NCI-H82 treated with DMSO at 0.1 percent for 48 hours (cell line): ENCODE measurements around the gene CA14.
"Not testable (repeated sequence)": the region's sequence is repeated elsewhere in the genome, so short reads cannot be mapped to it uniquely, and the experiment has no call there.

Source experiments
- DNase-seq: peaks from one replicate; lab custom pipeline; 2025; ENCODE audit not compliant: unreplicated experiment; lab: John Stamatoyannopoulos, UW

CA14 gene

DNA sequence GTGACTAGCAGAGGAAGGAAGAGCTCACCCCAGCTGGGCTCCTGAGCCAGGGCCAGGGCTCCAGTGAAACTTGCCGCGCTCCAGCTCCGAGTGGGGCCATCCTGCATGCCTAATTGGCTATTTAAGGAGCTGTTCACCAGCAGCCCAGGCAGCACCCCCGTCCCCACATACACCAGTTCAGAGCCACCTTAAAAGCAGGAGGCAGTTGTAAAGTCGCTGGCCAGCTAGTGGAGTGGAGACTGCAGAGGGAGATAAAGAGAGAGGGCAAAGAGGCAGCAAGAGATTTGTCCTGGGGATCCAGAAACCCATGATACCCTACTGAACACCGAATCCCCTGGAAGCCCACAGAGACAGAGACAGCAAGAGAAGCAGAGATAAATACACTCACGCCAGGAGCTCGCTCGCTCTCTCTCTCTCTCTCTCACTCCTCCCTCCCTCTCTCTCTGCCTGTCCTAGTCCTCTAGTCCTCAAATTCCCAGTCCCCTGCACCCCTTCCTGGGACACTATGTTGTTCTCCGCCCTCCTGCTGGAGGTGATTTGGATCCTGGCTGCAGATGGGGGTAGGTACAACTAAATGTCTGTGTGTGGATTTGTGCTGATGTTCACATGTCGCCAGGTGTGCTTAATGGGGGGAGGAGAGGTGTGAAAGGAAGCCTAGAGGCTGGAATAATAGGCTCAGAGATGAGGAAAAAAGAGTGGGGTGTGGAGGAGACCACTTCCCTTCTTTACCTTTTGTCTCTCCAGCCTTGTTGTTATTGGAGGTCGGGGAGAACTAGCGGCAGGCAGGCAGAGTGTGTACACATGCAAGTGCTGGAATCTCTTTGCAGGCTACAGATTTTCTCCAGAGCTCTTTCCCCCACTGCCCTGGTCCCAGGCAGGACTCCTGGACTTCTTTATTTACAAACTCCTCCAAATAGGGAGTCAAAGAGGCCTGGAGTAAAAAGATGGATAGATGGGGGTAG is at the start of gene CA14:
TSS of gene CA14 (plus strand) at position 151 of the 962 bp plus-strand sequence. CDS start at position 506, 355 bp downstream.
- DNase-seq = no peak

DNA sequence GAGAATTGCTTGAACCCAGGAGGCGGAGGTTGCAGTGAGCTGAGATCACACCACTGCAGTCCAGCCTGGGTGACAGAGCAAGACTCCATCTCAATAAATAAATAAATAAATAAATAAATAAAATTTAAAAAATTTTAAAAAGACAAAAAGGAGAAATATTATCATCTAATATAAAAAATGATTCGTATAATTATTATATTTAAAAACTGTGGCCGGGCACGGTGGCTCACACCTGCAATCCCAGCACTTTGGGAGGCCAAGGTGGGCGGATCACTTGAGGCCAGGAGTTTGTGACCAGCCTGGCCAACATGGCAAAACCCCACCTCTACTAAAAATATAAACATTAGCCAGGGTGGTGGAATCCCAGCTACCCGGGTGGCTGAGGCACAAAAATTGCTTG is 49.1 kb upstream of the CA14 start:
- DNase-seq = not testable (repeated sequence)

GRCh38 chr1:150210091-150210490 is 47.5 kb upstream of the CA14 start:
- no peak for DNase-seq

DNA sequence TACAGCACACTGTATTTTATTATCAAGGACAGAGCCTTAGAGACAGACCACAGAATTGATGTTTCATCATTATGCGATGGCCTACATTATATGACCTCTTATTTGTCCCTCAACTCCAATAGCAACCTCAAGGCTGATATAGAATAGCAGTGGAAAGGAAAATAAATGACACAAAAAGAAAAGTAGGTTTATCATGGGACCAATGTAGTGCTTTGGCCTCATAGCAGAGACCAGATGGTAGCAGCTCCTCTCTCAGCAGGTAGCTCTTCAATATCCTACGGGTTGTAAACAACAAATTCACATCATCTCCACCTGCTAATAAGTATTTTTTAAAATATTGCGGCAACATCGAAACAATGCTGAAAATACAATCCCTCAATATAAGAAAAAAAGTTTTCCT is 46.9 kb upstream of the CA14 start:
- DNase-seq = no peak

- DNase-seq = no peak
Measured at GRCh38 chr1:150212070-150212469, 45.5 kb upstream of the CA14 start.

- DNase-seq = peak; percentile 81
Measured at GRCh38 chr1:150213170-150214098, 44.1 kb upstream of the CA14 start.

DNA sequence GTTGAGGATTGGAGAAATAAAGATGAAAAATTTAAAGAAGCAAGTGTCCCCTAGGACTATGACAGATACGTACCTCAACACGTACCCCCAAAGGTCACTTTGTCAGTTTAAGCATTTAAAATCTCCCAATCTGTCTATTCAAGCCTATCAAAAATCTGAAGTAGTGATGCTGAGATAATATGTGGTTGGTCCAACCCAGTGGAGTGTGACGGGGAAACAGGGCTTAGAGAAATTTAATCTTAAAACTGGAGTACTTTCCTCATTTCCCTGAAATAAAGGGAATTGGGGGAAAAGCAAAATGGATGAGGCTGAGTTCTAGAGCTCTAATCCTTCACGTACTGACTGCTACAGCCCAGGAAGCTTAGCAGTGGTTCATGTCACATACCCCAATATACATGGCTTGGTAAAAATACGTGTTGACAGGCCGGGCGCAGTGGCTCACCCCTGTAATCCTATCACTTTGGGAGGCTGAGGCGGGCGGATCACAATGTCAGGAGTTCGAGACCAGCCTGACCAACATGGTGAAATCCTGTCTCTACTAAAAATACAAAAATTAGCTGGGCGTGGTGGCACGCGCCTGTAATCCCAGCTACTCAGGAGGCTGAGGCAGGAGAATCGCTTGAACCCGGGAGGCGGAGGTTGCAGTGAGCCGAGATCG is 43.3 kb upstream of the CA14 start:
- DNase-seq = not testable (repeated sequence)

GRCh38 chr1:150215855-150216254 is 41.7 kb upstream of the CA14 start:
- not testable (repeated sequence) for DNase-seq

- DNase-seq = no peak
Measured at GRCh38 chr1:150221552-150221951, 36.0 kb upstream of the CA14 start.

- no peak for DNase-seq
Measured at GRCh38 chr1:150224983-150225382, 32.6 kb upstream of the CA14 start.

DNA sequence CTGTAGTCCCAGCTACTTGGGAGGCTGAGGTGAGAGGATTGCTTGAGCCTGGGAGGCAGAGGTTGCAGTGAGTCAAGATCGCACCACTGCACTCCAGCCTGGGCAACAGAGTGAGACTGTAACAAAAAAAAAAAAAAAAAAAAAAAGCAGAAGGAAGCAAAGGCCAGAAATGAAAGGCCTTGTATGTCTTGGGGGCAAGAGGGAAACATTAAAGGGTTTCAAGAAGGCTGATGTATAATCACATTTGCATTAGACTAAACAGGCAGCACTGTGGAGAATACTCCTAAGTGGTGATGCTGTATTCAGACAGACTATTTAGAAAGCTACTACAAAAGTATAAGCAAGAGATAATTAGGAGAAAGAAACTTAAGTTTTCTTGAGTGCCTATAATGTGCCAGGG is 32.0 kb upstream of the CA14 start:
- no peak for DNase-seq

GRCh38 chr1:150226486-150226885 is 31.1 kb upstream of the CA14 start:
- no peak for DNase-seq

DNA sequence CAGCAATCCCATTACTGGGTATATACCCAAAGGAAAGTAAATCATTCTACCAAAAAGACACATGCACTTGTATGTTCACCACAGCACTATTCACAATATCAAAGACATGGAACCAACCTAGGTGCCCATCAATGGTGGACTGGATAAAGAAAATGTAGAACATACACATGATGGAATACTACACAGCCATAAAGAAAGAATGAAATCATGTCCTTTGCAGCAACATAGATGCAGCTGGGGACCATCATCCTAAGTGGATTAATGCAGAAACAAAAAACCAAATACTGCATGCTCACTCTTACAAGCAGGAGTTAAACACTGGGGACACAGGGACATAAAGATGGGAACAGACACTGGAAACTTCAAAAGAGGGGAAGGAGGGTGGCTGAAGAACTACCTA is 30.3 kb upstream of the CA14 start:
- DNase-seq = no peak

DNA sequence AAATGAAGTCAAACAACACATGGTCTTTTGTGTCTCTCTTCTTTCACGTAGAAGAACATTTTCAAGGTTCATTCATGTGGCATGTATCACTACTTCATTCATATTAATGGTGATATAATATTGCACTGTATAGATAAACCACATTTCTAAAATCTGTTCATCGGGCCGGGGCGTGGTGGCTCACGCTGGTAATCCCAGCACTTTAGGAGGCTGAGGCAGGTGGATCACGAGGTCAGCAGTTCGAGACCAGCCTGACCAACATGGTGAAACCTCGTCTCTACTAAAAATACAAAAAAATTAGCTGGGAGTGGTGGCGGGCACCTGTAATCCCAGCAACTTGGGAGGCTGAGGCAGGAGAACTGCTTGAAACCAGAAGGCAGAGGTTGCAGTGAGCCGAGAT is 29.3 kb upstream of the CA14 start:
- DNase-seq = not testable (repeated sequence)

- not testable (repeated sequence) for DNase-seq
Measured at GRCh38 chr1:150232921-150233320, 24.7 kb upstream of the CA14 start.

DNA sequence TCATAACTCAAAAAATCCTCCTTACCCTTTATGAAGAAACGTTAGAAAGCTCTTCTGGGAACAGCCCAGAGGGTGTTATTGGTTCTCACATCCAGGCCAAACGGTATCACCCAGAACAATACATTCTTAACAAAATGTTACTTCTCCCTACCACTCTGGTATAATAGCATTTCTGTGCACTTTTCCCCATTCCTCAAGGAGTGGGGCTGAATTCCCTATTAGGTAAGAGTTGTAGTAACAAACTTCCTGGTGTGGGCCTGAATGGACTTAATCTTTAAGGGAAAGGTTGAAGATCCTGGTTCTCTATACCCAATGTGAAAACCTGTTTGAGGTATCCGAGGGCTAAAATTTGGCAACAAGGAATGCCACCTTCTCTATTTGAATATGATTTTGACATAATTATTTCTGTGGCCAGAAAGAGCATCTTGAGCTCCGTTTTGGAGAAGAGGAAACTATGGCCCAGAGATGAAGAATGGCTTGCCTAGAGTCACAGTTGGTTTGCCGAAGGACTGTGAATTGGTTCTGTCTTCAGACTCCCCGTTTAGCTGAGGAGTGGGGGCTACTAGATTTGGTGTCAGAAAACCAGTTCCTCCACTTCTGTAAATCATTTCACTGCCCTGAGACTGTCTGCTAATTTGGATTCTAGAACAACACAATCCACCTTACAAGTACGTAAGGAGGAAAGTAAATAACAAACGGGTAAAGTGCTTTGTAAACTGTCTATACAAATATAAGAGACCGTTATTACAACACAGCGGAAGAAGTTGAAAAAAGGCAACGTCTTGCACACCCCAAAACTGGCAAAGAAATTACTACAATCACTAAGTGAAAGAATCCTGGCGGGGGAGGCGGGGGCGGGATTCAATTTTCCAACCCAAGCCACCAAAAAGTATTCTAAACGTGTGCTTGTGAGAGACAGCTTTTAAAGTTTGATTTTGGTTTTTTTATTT is 23.9 kb upstream of the CA14 start:
- no peak for DNase-seq

DNA sequence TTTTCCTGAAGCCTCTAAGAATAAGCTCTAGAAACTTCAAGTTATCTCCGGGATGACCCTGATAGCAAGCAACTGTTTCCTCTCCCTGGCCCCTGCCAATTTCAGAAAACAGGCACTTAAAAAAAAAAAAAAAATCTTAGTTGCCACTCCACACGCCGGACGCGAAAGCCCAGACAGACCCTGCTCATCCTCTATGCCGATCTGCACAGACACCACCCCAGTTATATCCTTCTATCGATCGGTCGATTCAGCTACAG is 23.3 kb upstream of the CA14 start:
- DNase-seq = no peak

DNA sequence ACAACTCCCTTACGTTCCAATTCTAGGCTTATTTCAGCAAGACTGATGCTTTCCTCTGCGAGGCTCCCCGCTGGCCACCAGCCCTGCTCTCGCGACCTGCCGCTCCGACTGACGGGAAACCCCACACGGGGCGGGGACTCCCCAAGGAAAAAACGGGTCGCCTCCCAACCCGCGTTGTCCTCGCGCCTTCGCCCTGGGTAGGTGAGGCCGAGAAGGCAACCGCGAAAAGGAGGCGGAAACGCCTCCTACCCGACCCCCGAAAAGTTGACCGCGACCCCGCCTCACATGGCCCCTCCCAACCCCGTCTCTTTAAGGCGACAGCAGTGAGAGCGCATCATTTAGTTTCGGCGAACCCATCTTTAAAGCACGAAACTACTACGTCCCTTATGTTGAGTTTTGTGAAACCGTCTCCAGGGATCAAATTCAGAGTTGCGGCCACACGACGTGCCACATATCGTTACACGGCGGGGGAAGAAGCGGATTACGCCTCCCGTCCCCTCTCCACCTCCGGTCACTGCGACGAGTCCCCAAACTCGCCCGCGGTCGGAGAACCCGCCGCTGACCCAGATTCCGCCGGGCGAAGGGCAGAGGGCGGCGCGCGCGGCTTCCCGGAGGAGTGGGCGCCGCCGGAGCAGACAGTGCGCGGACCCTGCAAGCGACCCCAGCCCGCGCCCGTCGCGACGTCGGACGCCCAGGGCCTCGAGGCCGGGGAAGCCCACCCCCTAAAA is 22.8 kb upstream of the CA14 start:
- DNase-seq = peak; percentile 41

DNA sequence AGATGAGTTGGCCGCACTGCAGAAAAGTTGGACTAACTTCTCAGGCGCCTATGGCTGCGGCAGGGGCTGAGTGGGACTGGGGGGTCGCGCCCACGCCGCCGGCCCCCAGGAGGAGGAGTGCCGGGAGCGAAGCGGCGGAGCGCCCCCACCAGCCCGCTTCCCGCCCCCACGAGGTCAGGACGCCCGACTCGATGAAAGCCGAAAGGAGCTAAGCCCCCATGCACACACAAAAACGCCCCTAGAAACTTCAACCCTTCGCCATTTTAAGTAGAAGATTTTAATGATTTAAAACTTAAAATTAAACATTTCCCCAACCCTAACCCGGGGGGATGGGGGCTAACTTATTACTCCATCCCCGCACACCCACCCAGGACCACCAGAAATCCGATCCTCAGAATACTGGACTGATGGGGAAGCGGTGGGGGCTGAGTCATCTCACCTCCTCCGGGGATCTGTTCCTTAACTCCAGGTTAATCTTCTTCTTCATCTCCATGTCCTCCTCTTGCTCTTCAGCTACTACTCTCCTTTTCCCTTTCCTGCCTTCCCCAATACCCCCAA is 22.2 kb upstream of the CA14 start:
- DNase-seq = no peak
